VCaP (cell line): ENCODE data around the gene MPPED2.

Experiments used
- H3K27ac ChIP-seq: fragments of 450-650 bp; 2 replicates; pipeline ENCODE4 v1.5.1; 2017
- TF ChIP-seq, protein P1 (sequence below): fragments of 450-650 bp; conservative IDR thresholded peaks from 2 replicates; pipeline ENCODE4 v1.5.1; 2017; ENCODE audit warnings: mild to moderate bottlenecking, moderate library complexity

MPPED2 gene

DNA sequence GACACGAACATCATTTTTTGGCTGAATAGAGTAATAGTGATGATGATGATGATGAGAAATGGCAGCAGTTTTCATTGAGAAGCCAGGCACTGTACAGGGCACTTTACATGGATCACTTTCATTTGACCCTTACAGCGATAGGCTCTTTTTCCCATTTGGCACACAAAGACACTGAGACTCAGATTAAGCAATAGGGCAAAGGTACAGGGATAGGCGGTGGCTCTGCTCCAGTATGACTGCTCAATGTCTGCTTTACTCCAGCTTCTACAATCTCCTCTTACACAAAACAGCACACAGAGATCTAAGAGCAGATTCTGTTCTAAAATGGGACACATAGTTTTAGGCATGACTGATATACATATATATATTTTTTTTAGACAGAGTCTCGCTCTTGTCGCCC is 40.6 kb downstream of the MPPED2 start:
- TF ChIP-seq, protein P1, sequence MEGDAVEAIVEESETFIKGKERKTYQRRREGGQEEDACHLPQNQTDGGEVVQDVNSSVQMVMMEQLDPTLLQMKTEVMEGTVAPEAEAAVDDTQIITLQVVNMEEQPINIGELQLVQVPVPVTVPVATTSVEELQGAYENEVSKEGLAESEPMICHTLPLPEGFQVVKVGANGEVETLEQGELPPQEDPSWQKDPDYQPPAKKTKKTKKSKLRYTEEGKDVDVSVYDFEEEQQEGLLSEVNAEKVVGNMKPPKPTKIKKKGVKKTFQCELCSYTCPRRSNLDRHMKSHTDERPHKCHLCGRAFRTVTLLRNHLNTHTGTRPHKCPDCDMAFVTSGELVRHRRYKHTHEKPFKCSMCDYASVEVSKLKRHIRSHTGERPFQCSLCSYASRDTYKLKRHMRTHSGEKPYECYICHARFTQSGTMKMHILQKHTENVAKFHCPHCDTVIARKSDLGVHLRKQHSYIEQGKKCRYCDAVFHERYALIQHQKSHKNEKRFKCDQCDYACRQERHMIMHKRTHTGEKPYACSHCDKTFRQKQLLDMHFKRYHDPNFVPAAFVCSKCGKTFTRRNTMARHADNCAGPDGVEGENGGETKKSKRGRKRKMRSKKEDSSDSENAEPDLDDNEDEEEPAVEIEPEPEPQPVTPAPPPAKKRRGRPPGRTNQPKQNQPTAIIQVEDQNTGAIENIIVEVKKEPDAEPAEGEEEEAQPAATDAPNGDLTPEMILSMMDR = no peak
- no peak overlapping the region for H3K27ac ChIP-seq

DNA sequence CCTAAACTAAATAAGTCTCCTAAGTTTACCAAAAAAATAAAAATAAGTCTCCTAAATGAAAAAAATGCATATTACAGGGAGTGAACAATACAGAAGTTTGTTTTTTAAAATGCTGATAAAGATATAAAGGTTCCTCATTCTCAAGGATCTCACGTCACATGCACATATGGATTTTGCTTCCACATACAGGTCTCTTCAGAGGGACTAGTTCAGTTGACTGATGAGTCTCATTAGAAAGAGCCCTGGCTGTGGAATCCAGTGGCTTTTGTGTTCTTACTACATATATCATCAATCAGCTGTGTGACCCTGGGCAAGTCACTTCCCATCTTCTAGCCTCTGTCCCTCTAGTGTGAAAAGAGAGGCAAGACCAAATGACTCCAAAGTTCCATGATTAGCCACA is 43.1 kb downstream of the MPPED2 start:
- H3K27ac ChIP-seq = no peak overlapping the region
- TF ChIP-seq, protein P1 = no peak

DNA sequence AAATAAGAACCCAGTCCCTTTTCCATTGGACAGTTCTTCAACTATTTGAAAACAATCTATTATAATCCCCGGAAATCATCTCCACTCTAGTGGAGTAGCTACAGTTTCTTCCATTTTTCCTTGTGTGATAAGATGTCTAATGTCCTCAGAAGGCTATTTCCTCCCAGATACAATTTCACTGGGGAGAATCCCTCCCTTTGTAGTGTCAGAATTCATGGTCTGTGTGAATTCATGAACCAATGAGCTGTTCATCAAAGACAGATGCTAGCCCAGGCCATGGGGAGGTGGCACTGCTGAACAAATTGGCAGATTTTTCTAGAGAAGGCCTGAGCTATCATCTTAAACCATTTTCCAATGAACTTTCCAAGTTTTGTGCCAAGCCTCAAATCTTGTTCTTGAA is 45.4 kb downstream of the MPPED2 start:
- no peak overlapping the region for H3K27ac ChIP-seq
- TF ChIP-seq, protein P1 = no peak

DNA sequence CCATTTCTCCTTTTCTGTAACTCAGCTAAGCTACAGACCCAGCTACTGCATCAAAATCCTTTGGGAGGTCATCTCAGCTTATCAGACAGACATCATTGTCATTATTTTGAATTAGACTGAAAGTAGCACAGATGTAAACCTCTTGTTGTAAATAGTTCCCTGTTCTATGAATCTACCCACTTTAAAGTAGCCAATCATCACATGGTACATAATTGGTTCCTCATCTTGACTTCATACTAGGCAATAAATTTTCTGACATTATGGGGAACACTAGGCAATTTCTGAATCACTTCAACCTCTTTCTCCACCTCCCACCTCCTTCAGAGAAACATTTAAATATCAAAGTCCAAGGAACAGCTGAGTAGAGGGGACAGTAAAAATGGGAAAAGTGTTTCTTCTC is 47.9 kb downstream of the MPPED2 start:
- TF ChIP-seq, protein P1 = no peak
- H3K27ac ChIP-seq = no peak overlapping the region

DNA sequence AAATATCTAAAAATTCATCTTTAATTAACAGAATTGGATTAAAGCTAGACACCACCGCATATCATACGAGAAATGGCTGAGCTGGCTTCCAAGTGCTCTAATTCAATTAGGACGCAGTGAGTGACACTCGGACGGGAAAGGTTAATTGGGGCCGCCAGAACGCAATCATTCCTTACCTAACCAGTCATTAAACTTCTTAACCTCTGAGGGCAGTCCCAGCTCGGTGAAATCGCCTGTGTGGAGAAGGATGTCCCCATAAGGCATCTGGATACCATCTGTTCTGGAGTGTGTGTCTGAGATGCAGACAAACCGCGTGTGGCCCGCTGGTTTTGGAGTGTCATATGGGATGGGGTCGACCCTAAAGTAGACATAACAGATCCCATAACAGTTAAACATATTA is 50.3 kb downstream of the MPPED2 start:
- TF ChIP-seq, protein P1 = no peak
- H3K27ac ChIP-seq = no peak overlapping the region

DNA sequence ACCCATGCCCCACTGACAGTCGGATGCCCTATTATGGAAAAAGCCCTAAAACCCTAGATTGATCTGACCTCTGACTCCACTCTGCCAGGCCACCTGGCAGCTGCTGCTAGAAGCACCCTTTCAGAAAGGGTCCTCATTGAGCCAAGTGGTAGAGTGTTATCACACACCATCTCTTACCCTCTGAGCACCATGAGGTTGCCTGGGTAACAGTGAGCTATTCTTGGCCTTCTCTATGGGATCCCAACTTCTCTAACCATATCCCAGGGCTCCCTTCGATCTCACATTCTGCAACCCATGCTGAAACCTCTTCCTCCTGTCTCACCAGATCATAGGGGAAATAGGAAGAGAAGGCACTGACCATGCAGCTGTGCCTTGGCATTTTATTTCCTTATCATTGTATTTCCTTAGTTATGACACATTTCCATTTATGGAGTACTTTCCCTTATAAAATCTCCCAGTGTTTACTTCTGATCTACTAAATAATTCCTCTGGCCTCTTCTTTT is 52.7 kb downstream of the MPPED2 start:
- TF ChIP-seq, protein P1 = no peak
- H3K27ac ChIP-seq = peak overlapping the region; percentile 63

DNA sequence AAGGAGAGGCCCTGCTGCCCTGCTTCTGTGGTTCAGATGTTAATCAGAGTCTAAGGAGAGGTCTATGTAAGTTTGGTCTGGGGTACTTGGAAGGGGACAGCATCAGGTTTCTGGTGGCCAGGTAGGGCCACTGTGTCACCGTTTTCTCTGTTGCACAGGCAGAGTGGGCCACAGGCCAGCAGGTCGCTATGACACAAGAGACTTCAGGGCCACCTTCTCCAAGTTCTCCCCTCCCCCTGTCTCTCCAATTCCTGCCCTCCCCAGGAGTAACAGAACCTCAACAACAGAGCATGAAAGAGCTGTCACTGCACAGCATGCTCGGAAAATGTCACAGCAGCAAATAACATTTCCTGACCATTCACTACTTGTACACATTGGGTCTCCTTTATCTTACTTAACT is 58.6 kb downstream of the MPPED2 start:
- TF ChIP-seq, protein P1 = no peak
- no peak overlapping the region for H3K27ac ChIP-seq
